Nephron (organoid): ENCODE measurements around the gene SULF2.

Source experiments
- H3K27ac Mint-ChIP-seq, 3 experiments: 2 replicates each; pipeline ENCODE4 v1.8.0; 2020; ENCODE audit warnings: mixed read lengths in 3 of 3, mild to moderate bottlenecking in 2 of 3, moderate library complexity in 1 of 3
- H3K27me3 Mint-ChIP-seq: 2 replicates; pipeline ENCODE4 v1.8.0; 2021; ENCODE audit warnings: low read depth, mild to moderate bottlenecking, moderate library complexity, mixed read lengths
- H3K36me3 Mint-ChIP-seq: 2 replicates; pipeline ENCODE4 v1.8.0; 2020; ENCODE audit warnings: low read depth, mixed read lengths
- H3K4me1 Mint-ChIP-seq: 2 replicates; pipeline ENCODE4 v1.8.0; 2020; ENCODE audit warnings: mixed read lengths
- H3K4me3 Mint-ChIP-seq, 3 experiments: 2 replicates each; pipeline ENCODE4 v1.8.0; 2020; ENCODE audit warnings: mild to moderate bottlenecking in 3 of 3, mixed read lengths in 3 of 3, moderate library complexity in 2 of 3
- H3K9me3 Mint-ChIP-seq: 2 replicates; pipeline ENCODE4 v1.8.0; 2020; ENCODE audit warnings: mixed read lengths
- CTCF ChIP-seq, 3 experiments: fragments of 200-600 bp; sonication (generic); IDR thresholded peaks; one replicate each; pipeline ENCODE4 v1.5.0; 2021; ENCODE audit warnings: antibody characterized with exemption in 3 of 3; ENCODE audit not compliant: unreplicated experiment in 3 of 3

SULF2 gene

GRCh38 chr20:47724396-47724795, 60.9 kb downstream of the SULF2 start:
- Mint-ChIP-seq H3K9me3 (no peaks in the 10 kb centered on the region), H3K27ac (peak overlapping the region; percentile 63 to 69 (median 67)), H3K27me3 (peaks cover 2% of the 10 kb centered on the region), H3K4me3 (no peak overlapping the region), H3K4me1 (peaks cover 71% of the 10 kb centered on the region), H3K36me3 (peaks cover 27% of the 10 kb centered on the region)
- no peak for TF ChIP-seq CTCF (IDR thresholded peaks at IDR 0.05; ENCODE audit: unreplicated experiment in 3 of 3)

- no peaks in the 10 kb centered on the region for H3K27me3 Mint-ChIP-seq
- no peak overlapping the region for H3K4me3 Mint-ChIP-seq
- peaks cover 20% of the 10 kb centered on the region for H3K36me3 Mint-ChIP-seq
- H3K9me3 Mint-ChIP-seq: no peaks in the 10 kb centered on the region
- peak overlapping the region; percentile 42 to 88 (median 69) for H3K27ac Mint-ChIP-seq
- H3K4me1 Mint-ChIP-seq: peaks cover 78% of the 10 kb centered on the region
- no peak for TF ChIP-seq CTCF (IDR thresholded peaks at IDR 0.05; ENCODE audit: unreplicated experiment in 3 of 3)
These were observed 62.0 kb downstream of the SULF2 start for GRCh38 chr20:47723322-47723721.

- Mint-ChIP-seq H3K9me3 (no peaks in the 10 kb centered on the region), H3K27ac (peak overlapping the region; percentile 87 to 92 (median 89)), H3K27me3 (no peaks in the 10 kb centered on the region), H3K36me3 (peaks cover 20% of the 10 kb centered on the region), H3K4me1 (peaks cover 64% of the 10 kb centered on the region), H3K4me3 (peak overlapping the region in 2 of 3 experiments; percentile 19 to 37)
- TF ChIP-seq CTCF (IDR thresholded peaks at IDR 0.05; ENCODE audit: unreplicated experiment in 3 of 3): no peak
These were observed 64.4 kb downstream of the SULF2 start for GRCh38 chr20:47720636-47721427.

- Mint-ChIP-seq H3K9me3 (no peaks in the 10 kb centered on the region), H3K4me1 (peaks cover 61% of the 10 kb centered on the region), H3K27me3 (no peaks in the 10 kb centered on the region), H3K4me3 (no peak overlapping the region), H3K27ac (peak overlapping the region in 2 of 3 experiments; percentile 61 to 84), H3K36me3 (peaks cover 20% of the 10 kb centered on the region)
- TF ChIP-seq CTCF (IDR thresholded peaks at IDR 0.05; ENCODE audit: unreplicated experiment in 3 of 3): no peak
These were observed 65.7 kb downstream of the SULF2 start for GRCh38 chr20:47719625-47720024.

- H3K27me3 Mint-ChIP-seq: no peaks in the 10 kb centered on the region
- H3K36me3 Mint-ChIP-seq: peaks cover 23% of the 10 kb centered on the region
- peaks cover 61% of the 10 kb centered on the region for H3K4me1 Mint-ChIP-seq
- no peak for TF ChIP-seq CTCF (IDR thresholded peaks at IDR 0.05; ENCODE audit: unreplicated experiment in 3 of 3)
- H3K9me3 Mint-ChIP-seq: no peaks in the 10 kb centered on the region
- H3K4me3 Mint-ChIP-seq: no peak overlapping the region
- H3K27ac Mint-ChIP-seq: peak overlapping the region in 2 of 3 experiments; percentile 61 to 84
These were observed 66.1 kb downstream of the SULF2 start for GRCh38 chr20:47719211-47719610.

GRCh38 chr20:47718398-47718797, 66.9 kb downstream of the SULF2 start:
- peak overlapping the region; percentile 31 to 68 (median 44) for H3K27ac Mint-ChIP-seq
- no peaks in the 10 kb centered on the region for H3K27me3 Mint-ChIP-seq
- H3K36me3 Mint-ChIP-seq: peaks cover 19% of the 10 kb centered on the region
- no peak overlapping the region for H3K4me3 Mint-ChIP-seq
- no peaks in the 10 kb centered on the region for H3K9me3 Mint-ChIP-seq
- TF ChIP-seq CTCF (IDR thresholded peaks at IDR 0.05; ENCODE audit: unreplicated experiment in 3 of 3): no peak
- peaks cover 63% of the 10 kb centered on the region for H3K4me1 Mint-ChIP-seq
